T-helper 17 cell (primary cell): ENCODE data around the gene GK2. TPM values are rescaled to one million over a fixed set of nuclear protein-coding genes. Genes with fewer than 3 reads are reported as not detected.

Source experiments
- ATAC-seq: fragments of 150-1000 bp; cut with Tn5 transposase; 2 replicates; pipeline ENCODE4 v1.10.0; 2021; ENCODE audit warnings: mild to moderate bottlenecking, moderate library complexity
- DNase-seq, 3 donors: peaks; one replicate each; pipeline versions ENCODE4 v3.0.0 to v3.0.0-alpha.2; 2020 to 2021
- H3K9me3 ChIP-seq: one replicate; pipeline ENCODE4 v1.7.0; 2013; ENCODE audit warnings: low read length, mild to moderate bottlenecking; ENCODE audit not compliant: control insufficient read depth, poor library complexity, severe bottlenecking
- H3K27ac Mint-ChIP-seq: one replicate; pipeline ENCODE4 v1.8.0; 2022; ENCODE audit warnings: mild to moderate bottlenecking, moderate library complexity, mixed read lengths
- H3K27me3 Mint-ChIP-seq: one replicate; pipeline ENCODE4 v1.8.0; 2022; ENCODE audit warnings: mixed read lengths
- H3K36me3 Mint-ChIP-seq: one replicate; pipeline ENCODE4 v1.8.0; 2022; ENCODE audit warnings: low read depth, mixed read lengths
- H3K4me1 Mint-ChIP-seq: one replicate; pipeline ENCODE4 v1.8.0; 2022; ENCODE audit warnings: mild to moderate bottlenecking, mixed read lengths
- H3K4me3 Mint-ChIP-seq: one replicate; pipeline ENCODE4 v1.8.0; 2022; ENCODE audit warnings: mild to moderate bottlenecking, moderate library complexity, mixed read lengths
- total RNA-seq, 4 donors: library from RNA in 2 of 4; stranded (reverse) in 2 of 4; gene quantifications; one replicate each; pipeline ENCODE4 v1.2.3 and lab custom pipeline; 2022 to 2026

GK2 gene
- total RNA-seq, 2 donors from 2014 or later = not detected

GRCh38 chr4:79413032-79413885, 5.2 kb upstream of the GK2 start:
- no peaks in the 10 kb centered on the region for H3K9me3 ChIP-seq
- Mint-ChIP-seq H3K4me3 (no peak overlapping the region), H3K27ac (no peak overlapping the region), H3K27me3 (no peaks in the 10 kb centered on the region), H3K36me3 (no peaks in the 10 kb centered on the region), H3K4me1 (no peaks in the 10 kb centered on the region)
- ATAC-seq (no peak), DNase-seq (no peak)

- no peak overlapping the region for H3K4me3 Mint-ChIP-seq
- no peak overlapping the region for H3K27ac Mint-ChIP-seq
- H3K9me3 ChIP-seq = no peaks in the 10 kb centered on the region
- no peaks in the 10 kb centered on the region for H3K36me3 Mint-ChIP-seq
- no peaks in the 10 kb centered on the region for H3K27me3 Mint-ChIP-seq
- no peak for DNase-seq
- no peak for ATAC-seq
- no peaks in the 10 kb centered on the region for H3K4me1 Mint-ChIP-seq
These were observed 3.4 kb downstream of the GK2 start for GRCh38 chr4:79404666-79405065.

- Mint-ChIP-seq H3K4me1 (no peaks in the 10 kb centered on the region), H3K27ac (no peak overlapping the region), H3K36me3 (no peaks in the 10 kb centered on the region), H3K4me3 (no peak overlapping the region), H3K27me3 (no peaks in the 10 kb centered on the region)
- ATAC-seq (no peak), DNase-seq (no peak)
- H3K9me3 ChIP-seq = no peaks in the 10 kb centered on the region
These were observed 4.7 kb downstream of the GK2 start for GRCh38 chr4:79403356-79403755.

- H3K4me3 Mint-ChIP-seq = no peak overlapping the region
- no peaks in the 10 kb centered on the region for H3K4me1 Mint-ChIP-seq
- H3K9me3 ChIP-seq = no peaks in the 10 kb centered on the region
- H3K27me3 Mint-ChIP-seq = no peaks in the 10 kb centered on the region
- H3K36me3 Mint-ChIP-seq = no peaks in the 10 kb centered on the region
- no peak overlapping the region for H3K27ac Mint-ChIP-seq
- DNase-seq = no peak
- ATAC-seq = no peak
These were observed 5.6 kb downstream of the GK2 start for GRCh38 chr4:79402332-79402851.

GRCh38 chr4:79399076-79399475, 9.0 kb downstream of the GK2 start:
- H3K36me3 Mint-ChIP-seq = no peaks in the 10 kb centered on the region
- DNase-seq (no peak), ATAC-seq (no peak)
- H3K27me3 Mint-ChIP-seq = no peaks in the 10 kb centered on the region
- H3K4me3 Mint-ChIP-seq = no peak overlapping the region
- H3K9me3 ChIP-seq = no peaks in the 10 kb centered on the region
- no peak overlapping the region for H3K27ac Mint-ChIP-seq
- no peaks in the 10 kb centered on the region for H3K4me1 Mint-ChIP-seq

GRCh38 chr4:79397951-79398350, 10.1 kb downstream of the GK2 start:
- no peak for ATAC-seq
- H3K27ac Mint-ChIP-seq = no peak overlapping the region
- H3K9me3 ChIP-seq = no peaks in the 10 kb centered on the region
- H3K4me1 Mint-ChIP-seq = no peaks in the 10 kb centered on the region
- no peak overlapping the region for H3K4me3 Mint-ChIP-seq
- DNase-seq = no peak
- H3K36me3 Mint-ChIP-seq = no peaks in the 10 kb centered on the region
- no peaks in the 10 kb centered on the region for H3K27me3 Mint-ChIP-seq

- Mint-ChIP-seq H3K36me3 (no peaks in the 10 kb centered on the region), H3K27ac (no peak overlapping the region), H3K4me1 (no peaks in the 10 kb centered on the region), H3K27me3 (no peaks in the 10 kb centered on the region), H3K4me3 (no peak overlapping the region)
- no peak for ATAC-seq
- no peak for DNase-seq
- no peaks in the 10 kb centered on the region for H3K9me3 ChIP-seq
These were observed 11.2 kb downstream of the GK2 start for GRCh38 chr4:79396794-79397193.

- H3K27ac Mint-ChIP-seq = no peak overlapping the region
- no peaks in the 10 kb centered on the region for H3K27me3 Mint-ChIP-seq
- DNase-seq (no peak), ATAC-seq (no peak)
- no peaks in the 10 kb centered on the region for H3K9me3 ChIP-seq
- no peaks in the 10 kb centered on the region for H3K4me1 Mint-ChIP-seq
- H3K36me3 Mint-ChIP-seq = no peaks in the 10 kb centered on the region
- no peak overlapping the region for H3K4me3 Mint-ChIP-seq
These were observed 12.2 kb downstream of the GK2 start for GRCh38 chr4:79395841-79396240.

- H3K36me3 Mint-ChIP-seq = no peaks in the 10 kb centered on the region
- no peak overlapping the region for H3K4me3 Mint-ChIP-seq
- ATAC-seq (no peak), DNase-seq (no peak)
- no peaks in the 10 kb centered on the region for H3K27me3 Mint-ChIP-seq
- H3K9me3 ChIP-seq = no peaks in the 10 kb centered on the region
- no peaks in the 10 kb centered on the region for H3K4me1 Mint-ChIP-seq
- no peak overlapping the region for H3K27ac Mint-ChIP-seq
These were observed 17.1 kb downstream of the GK2 start for GRCh38 chr4:79390890-79391289.

- ATAC-seq (no peak), DNase-seq (no peak)
- Mint-ChIP-seq H3K27ac (no peak overlapping the region), H3K36me3 (no peaks in the 10 kb centered on the region), H3K27me3 (no peaks in the 10 kb centered on the region), H3K4me3 (no peak overlapping the region), H3K4me1 (no peaks in the 10 kb centered on the region)
- no peaks in the 10 kb centered on the region for H3K9me3 ChIP-seq
These were observed 22.4 kb downstream of the GK2 start for GRCh38 chr4:79385641-79386040.

- ATAC-seq (no peak), DNase-seq (no peak)
- H3K9me3 ChIP-seq = no peaks in the 10 kb centered on the region
- H3K27me3 Mint-ChIP-seq = peaks cover 14% of the 10 kb centered on the region
- H3K4me3 Mint-ChIP-seq = no peak overlapping the region
- no peaks in the 10 kb centered on the region for H3K36me3 Mint-ChIP-seq
- H3K4me1 Mint-ChIP-seq = no peaks in the 10 kb centered on the region
- no peak overlapping the region for H3K27ac Mint-ChIP-seq
These were observed 26.9 kb downstream of the GK2 start for GRCh38 chr4:79381161-79381560.

GRCh38 chr4:79370026-79370425, 38.0 kb downstream of the GK2 start:
- H3K27me3 Mint-ChIP-seq = peaks cover 7% of the 10 kb centered on the region
- H3K27ac Mint-ChIP-seq = no peak overlapping the region
- H3K36me3 Mint-ChIP-seq = no peaks in the 10 kb centered on the region
- H3K4me3 Mint-ChIP-seq = no peak overlapping the region
- no peak for ATAC-seq
- no peaks in the 10 kb centered on the region for H3K4me1 Mint-ChIP-seq
- H3K9me3 ChIP-seq = no peaks in the 10 kb centered on the region
- no peak for DNase-seq

- no peaks in the 10 kb centered on the region for H3K9me3 ChIP-seq
- Mint-ChIP-seq H3K4me1 (no peaks in the 10 kb centered on the region), H3K27ac (no peak overlapping the region), H3K4me3 (no peak overlapping the region), H3K27me3 (peaks cover 7% of the 10 kb centered on the region), H3K36me3 (no peaks in the 10 kb centered on the region)
- ATAC-seq (no peak), DNase-seq (no peak)
These were observed 40.9 kb downstream of the GK2 start for GRCh38 chr4:79367096-79367495.

GRCh38 chr4:79366422-79366821, 41.6 kb downstream of the GK2 start:
- DNase-seq (no peak), ATAC-seq (no peak)
- no peak overlapping the region for H3K27ac Mint-ChIP-seq
- peaks cover 7% of the 10 kb centered on the region for H3K27me3 Mint-ChIP-seq
- H3K4me3 Mint-ChIP-seq = no peak overlapping the region
- H3K9me3 ChIP-seq = no peaks in the 10 kb centered on the region
- no peaks in the 10 kb centered on the region for H3K36me3 Mint-ChIP-seq
- H3K4me1 Mint-ChIP-seq = no peaks in the 10 kb centered on the region
